Ovary (tissue), 9 donors: ENCODE data around the gene SUV39H1. TPM values are rescaled to one million over a fixed set of nuclear protein-coding genes. Genes with fewer than 3 reads are reported as not detected.

Source experiments
- DNase-seq, 5 donors: peaks; one replicate each; pipeline ENCODE4 v3.0.0-alpha.2; 2019 to 2020
- H3K27ac ChIP-seq, 2 donors: fragments of 200-600 bp; one replicate each; pipeline versions ENCODE4 v1.5.1 to v1.8.0; 2019 to 2022
- H3K27me3 ChIP-seq: fragments of 200-600 bp; one replicate; pipeline ENCODE4 v1.8.0; 2022
- H3K36me3 ChIP-seq: fragments of 200-600 bp; sonication (generic); one replicate; pipeline ENCODE4 v1.5.1; 2019
- H3K4me1 ChIP-seq: one replicate; pipeline ENCODE4 v1.8.1; 2013; ENCODE audit warnings: mild to moderate bottlenecking, moderate library complexity; ENCODE audit not compliant: insufficient read depth
- H3K4me3 ChIP-seq: fragments of 200-600 bp; sonication (generic); one replicate; pipeline ENCODE4 v1.5.1; 2017
- H3K9me3 ChIP-seq, 2 donors: fragments of 200-600 bp in 1 of 2; sonication (generic) in 1 of 2; one replicate each; pipeline versions ENCODE4 v1.5.1 to v1.8.1; 2013 to 2019; ENCODE audit warnings: mild to moderate bottlenecking in 1 of 2, moderate library complexity in 1 of 2
- EP300 ChIP-seq: sonication (generic); formaldehyde crosslinking; IDR thresholded peaks from one replicate; pipeline ENCODE4 v1.6.1; 2017; ENCODE audit warnings: antibody characterized with exemption
- POLR2A ChIP-seq: fragments of 450-650 bp; IDR thresholded peaks from one replicate; pipeline ENCODE4 v1.6.1; 2017; ENCODE audit warnings: antibody characterized with exemption, mild to moderate bottlenecking, moderate library complexity
- WGBS, 3 donors: extraction: QIAGEN DNeasy Blood & Tissue Kit in 1 of 3; methylation state at CpG; one replicate each; pipeline versions ENCODE4 v1.1.5 to v1.1.7; 2013 to 2017; 5-methylcytosine and 5-hydroxymethylcytosine counted together
- intact Hi-C, 4 donors: fragments of 100-400 bp; cut with DNase I; formaldehyde crosslinking; loops; one replicate each; pipeline versions ENCODE4 v1.11.0 to v1.15.1; 2022 to 2023
- polyA plus RNA-seq, 2 donors: library from polyadenylated mRNA; stranded (reverse); fragments of 200-250 nt in 1 of 2; fragments of 350-450 nt in 1 of 2; fragmentation: Illumina TruSeq in 1 of 2; extraction: RNeasy Lipid Tissue Mini Kit (QIAGEN cat#74804) in 1 of 2; gene quantifications; one replicate each; pipeline ENCODE4 v1.2.3, GENCODE V29; 2013 to 2014
- total RNA-seq, 7 donors: library from RNA; depleted of rRNA in 2 of 7; stranded (reverse); fragments of >200 nt in 2 of 7; fragmentation: NEBNext Ultra II Directional in 3 of 7; extraction: Animal tissue kit (Norgen Biotek cat#: 25700) in 3 of 7; gene quantifications; one replicate each; pipeline versions ENCODE4 v1.1.0 to v1.2.4, GENCODE V29; 2016 to 2023
- TF ChIP-seq, protein P1 (sequence below), 3 donors: fragments of 450-650 bp in 2 of 3; fragments of 200-600 bp in 1 of 3; IDR thresholded peaks; one replicate each; pipeline versions ENCODE4 v1.5.1 to v1.8.0; 2016 to 2022; ENCODE audit warnings: antibody characterized with exemption in 3 of 3, mild to moderate bottlenecking in 1 of 3
- donor health status: DM: no; HTN: no; CAD: no; lungs with moderate emphysema.
- donor health status: DM: no; HTN: no; CAD: no.
- donor health status: Bipolar disorder and iron deficiency.
- donor health status: DM: yes; HTN: yes; CAD: no.
- donor health status: DM: no; HTN: no; CAD: no.
- donor health status: DM: yes; HTN: yes; CAD: no.

SUV39H1 gene
- total and polyA plus RNA-seq, 9 donors, result 3.2 to 7.7 (median 5.2) TPM

DNA sequence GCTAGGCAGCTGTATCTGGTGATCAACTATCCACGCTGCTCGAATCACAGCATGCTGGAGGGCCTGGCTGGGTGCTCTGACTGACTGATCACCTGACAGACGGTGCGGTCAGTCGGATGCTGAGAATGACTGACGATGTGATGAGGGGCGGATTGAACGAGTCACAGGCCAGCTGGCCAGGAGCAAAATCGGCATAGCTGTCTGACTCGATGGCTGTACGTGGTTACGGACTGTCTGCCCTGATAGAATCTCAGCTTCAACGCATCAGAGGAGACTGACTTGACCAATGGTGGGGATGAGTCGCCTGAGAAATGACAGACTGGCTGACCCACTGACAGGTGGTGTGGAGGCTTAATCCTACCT, 1.0 kb upstream of the SUV39H1 start:
- no peak for TF ChIP-seq EP300
- TF ChIP-seq POLR2A, result no peak
- TF ChIP-seq, protein P1, sequence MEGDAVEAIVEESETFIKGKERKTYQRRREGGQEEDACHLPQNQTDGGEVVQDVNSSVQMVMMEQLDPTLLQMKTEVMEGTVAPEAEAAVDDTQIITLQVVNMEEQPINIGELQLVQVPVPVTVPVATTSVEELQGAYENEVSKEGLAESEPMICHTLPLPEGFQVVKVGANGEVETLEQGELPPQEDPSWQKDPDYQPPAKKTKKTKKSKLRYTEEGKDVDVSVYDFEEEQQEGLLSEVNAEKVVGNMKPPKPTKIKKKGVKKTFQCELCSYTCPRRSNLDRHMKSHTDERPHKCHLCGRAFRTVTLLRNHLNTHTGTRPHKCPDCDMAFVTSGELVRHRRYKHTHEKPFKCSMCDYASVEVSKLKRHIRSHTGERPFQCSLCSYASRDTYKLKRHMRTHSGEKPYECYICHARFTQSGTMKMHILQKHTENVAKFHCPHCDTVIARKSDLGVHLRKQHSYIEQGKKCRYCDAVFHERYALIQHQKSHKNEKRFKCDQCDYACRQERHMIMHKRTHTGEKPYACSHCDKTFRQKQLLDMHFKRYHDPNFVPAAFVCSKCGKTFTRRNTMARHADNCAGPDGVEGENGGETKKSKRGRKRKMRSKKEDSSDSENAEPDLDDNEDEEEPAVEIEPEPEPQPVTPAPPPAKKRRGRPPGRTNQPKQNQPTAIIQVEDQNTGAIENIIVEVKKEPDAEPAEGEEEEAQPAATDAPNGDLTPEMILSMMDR (IDR thresholded peaks at IDR 0.05), result no peak
- intact Hi-C loops, result no loop called here
- H3K27ac ChIP-seq, result peak overlapping the region in 1 of 2 donors; percentile 54
- no peaks in the 10 kb centered on the region for H3K9me3 ChIP-seq
- no peaks in the 10 kb centered on the region for H3K27me3 ChIP-seq
- peak overlapping the region; percentile 57 for H3K4me3 ChIP-seq
- DNase-seq, result no peak
- 41 to 64% (median 52%) methylated on average over 14 of the region's 14 CpGs for WGBS, 3 donors
- H3K4me1 ChIP-seq, result no peaks in the 10 kb centered on the region
- H3K36me3 ChIP-seq, result no peaks in the 10 kb centered on the region

GRCh38 chrX:48695925-48696300, 621 bp upstream of the SUV39H1 start:
- DNase-seq, result no peak
- intact Hi-C loops, result no loop called here
- WGBS, 3 donors, result 44 to 54% (median 50%) methylated on average over 8 of the region's 8 CpGs

GRCh38 chrX:48696909-48697727, 584 bp downstream of the SUV39H1 start:
- H3K27ac ChIP-seq, result peak overlapping the region in 1 of 2 donors; percentile 54
- H3K9me3 ChIP-seq, result no peaks in the 10 kb centered on the region
- intact Hi-C loops, result no loop called here
- H3K4me3 ChIP-seq, result peak overlapping the region; percentile 57
- WGBS, 3 donors, result 30 to 50% (median 43%) methylated on average over 51 to 56 of the region's 56 CpGs
- no peaks in the 10 kb centered on the region for H3K36me3 ChIP-seq
- peak; percentile 21 to 59 (median 44) for DNase-seq
- TF ChIP-seq, protein P1 (IDR thresholded peaks at IDR 0.05), result no peak
- TF ChIP-seq EP300 (no peak), POLR2A (no peak)
- no peaks in the 10 kb centered on the region for H3K4me1 ChIP-seq
- no peaks in the 10 kb centered on the region for H3K27me3 ChIP-seq

More at GRCh38 chrX:48695925-48696300, 621 bp upstream of the SUV39H1 start:
- peak overlapping the region in 1 of 2 donors; percentile 54 for H3K27ac ChIP-seq
- H3K9me3 ChIP-seq, result no peaks in the 10 kb centered on the region
- H3K36me3 ChIP-seq, result no peaks in the 10 kb centered on the region
- H3K27me3 ChIP-seq, result no peaks in the 10 kb centered on the region
- no peaks in the 10 kb centered on the region for H3K4me1 ChIP-seq
- H3K4me3 ChIP-seq, result peak overlapping the region; percentile 57
- TF ChIP-seq EP300 (no peak), POLR2A (no peak)
- TF ChIP-seq, protein P1 (IDR thresholded peaks at IDR 0.05), result no peak

DNA sequence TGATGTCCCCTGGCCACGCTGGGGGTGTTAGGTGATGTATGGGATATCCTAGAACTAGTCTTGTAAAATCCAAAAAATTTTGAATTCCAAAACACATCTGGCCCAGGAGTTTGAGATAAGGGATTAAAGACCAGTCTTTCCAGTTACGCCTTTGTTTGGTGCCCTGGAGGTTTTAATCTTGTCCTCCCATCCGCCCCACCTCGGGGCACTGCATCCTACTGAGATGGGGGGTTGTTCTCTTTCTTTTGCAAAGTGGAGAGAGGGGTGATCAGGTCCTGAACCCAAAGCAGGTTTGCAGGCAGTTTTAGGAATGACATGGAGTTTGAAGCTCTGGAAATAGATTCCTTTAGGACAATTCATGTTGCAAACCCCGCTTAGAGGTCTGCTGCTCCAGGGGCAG, 1.8 kb downstream of the SUV39H1 start:
- WGBS, 3 donors, result 73 to 83% (median 76%) methylated on average over 5 of the region's 5 CpGs
- Histone ChIP-seq H3K9me3 (no peaks in the 10 kb centered on the region), H3K27me3 (no peaks in the 10 kb centered on the region), H3K4me1 (no peaks in the 10 kb centered on the region), H3K27ac (no peak overlapping the region), H3K36me3 (no peaks in the 10 kb centered on the region), H3K4me3 (no peak overlapping the region)
- DNase-seq, result no peak
- TF ChIP-seq, protein P1 (IDR thresholded peaks at IDR 0.05), result no peak
- TF ChIP-seq POLR2A, result no peak
- TF ChIP-seq EP300, result no peak
- intact Hi-C loops, result no loop called here
